Effector memory CD4-positive, alpha-beta T cell (primary cell): ENCODE results near the gene ARHGAP4.

ENCODE experiments used
- DNase-seq, 3 donors: peaks; one replicate each; pipeline ENCODE4 v3.0.0-alpha.2; 2020
- H3K27ac ChIP-seq: 2 replicates; pipeline ENCODE4 v1.7.0; 2013; ENCODE audit warnings: mild to moderate bottlenecking, low read length, moderate library complexity; ENCODE audit not compliant: insufficient read depth, poor library complexity, severe bottlenecking
- H3K27me3 ChIP-seq: replicated peaks from 2 replicates; pipeline ENCODE4 v1.7.0; 2013; ENCODE audit warnings: mild to moderate bottlenecking, low read length; ENCODE audit not compliant: insufficient read depth, control insufficient read depth, poor library complexity, severe bottlenecking
- H3K36me3 ChIP-seq: 2 replicates; pipeline ENCODE4 v1.7.0; 2013; ENCODE audit warnings: mild to moderate bottlenecking, low read length, moderate library complexity; ENCODE audit not compliant: control insufficient read depth, insufficient read depth
- H3K4me1 ChIP-seq: 2 replicates; pipeline ENCODE4 v1.7.0; 2013; ENCODE audit warnings: low read length, mild to moderate bottlenecking; ENCODE audit not compliant: control insufficient read depth, insufficient read depth, poor library complexity, severe bottlenecking
- H3K4me3 ChIP-seq: 2 replicates; pipeline ENCODE4 v1.7.0; 2013; ENCODE audit warnings: low read length, low read depth, mild to moderate bottlenecking; ENCODE audit not compliant: insufficient read depth, poor library complexity, severe bottlenecking
- H3K9me3 ChIP-seq: 2 replicates; pipeline ENCODE4 v1.7.0; 2013; ENCODE audit warnings: mild to moderate bottlenecking, low read length, moderate library complexity; ENCODE audit not compliant: control insufficient read depth

The ARHGAP4 gene

DNA sequence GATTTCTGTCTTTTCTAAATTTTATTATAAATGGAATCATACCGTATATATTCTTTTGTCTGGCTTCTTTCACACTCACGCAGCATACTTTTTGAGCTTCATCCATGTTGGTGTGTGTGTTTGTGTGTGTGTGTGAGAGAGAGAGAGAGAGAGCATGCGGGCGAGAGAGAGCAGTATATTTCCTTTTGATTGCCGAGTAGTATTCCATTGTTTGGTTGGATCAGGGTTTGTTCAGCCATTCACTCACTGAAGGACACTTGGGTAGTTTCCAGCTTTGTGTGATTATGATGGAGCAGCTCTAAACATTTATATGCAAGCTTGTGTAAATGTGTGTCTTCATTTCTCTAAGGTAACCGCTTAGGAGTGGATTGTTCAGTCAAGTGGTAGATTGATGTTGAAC is 36.9 kb downstream of the ARHGAP4 start:
- H3K4me3 ChIP-seq: no peak overlapping the region
- H3K4me1 ChIP-seq: peaks cover 8% of the 10 kb centered on the region
- no peaks in the 10 kb centered on the region for H3K36me3 ChIP-seq
- peaks cover 4% of the 10 kb centered on the region for H3K27me3 ChIP-seq
- no peak for DNase-seq
- no peak overlapping the region for H3K27ac ChIP-seq
- no peaks in the 10 kb centered on the region for H3K9me3 ChIP-seq

DNA sequence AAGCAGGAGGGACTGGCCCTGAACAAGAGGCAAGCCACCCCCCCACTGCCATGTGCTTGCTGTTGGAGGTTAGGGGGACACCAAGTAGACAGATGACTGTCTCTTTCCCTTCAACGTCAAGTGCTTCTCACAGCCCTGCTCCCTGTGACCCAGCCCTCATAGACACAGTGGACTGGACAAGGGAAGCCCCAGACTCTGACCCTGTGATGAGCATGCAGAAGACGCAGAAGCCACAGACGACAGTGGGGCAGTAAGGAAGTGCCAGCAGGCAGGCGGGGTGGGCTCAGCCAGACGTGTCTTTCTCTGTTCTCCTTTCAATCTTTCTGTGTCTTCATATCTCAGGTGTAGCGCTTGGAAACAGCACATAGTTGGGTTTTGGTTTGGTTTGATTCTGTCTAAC is 37.7 kb downstream of the ARHGAP4 start:
- Histone ChIP-seq H3K27ac (no peak overlapping the region), H3K4me3 (no peak overlapping the region), H3K36me3 (no peaks in the 10 kb centered on the region), H3K4me1 (peaks cover 8% of the 10 kb centered on the region), H3K27me3 (peaks cover 4% of the 10 kb centered on the region), H3K9me3 (no peaks in the 10 kb centered on the region)
- no peak for DNase-seq

DNA sequence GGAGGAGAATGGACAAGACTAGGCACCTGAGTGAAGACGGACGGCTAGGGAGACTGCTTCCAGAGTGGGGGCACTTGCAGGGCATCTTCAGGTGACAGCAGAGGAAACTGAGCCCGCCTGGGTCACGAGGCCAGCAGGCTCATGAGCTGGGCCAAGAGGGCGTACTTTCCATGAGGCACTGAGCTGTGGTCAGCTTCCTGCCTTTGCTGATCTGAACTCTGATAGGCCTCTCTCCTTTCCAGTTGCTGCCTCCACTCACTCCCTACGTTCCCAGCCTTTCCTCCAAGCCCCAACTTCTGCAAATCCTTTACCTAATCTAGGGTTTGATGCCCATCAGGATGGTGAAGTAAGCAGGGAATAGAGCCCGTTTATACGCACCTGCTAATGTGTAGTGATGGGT is 38.7 kb downstream of the ARHGAP4 start:
- H3K27me3 ChIP-seq: peaks cover 11% of the 10 kb centered on the region
- no peak for DNase-seq
- no peaks in the 10 kb centered on the region for H3K36me3 ChIP-seq
- peaks cover 8% of the 10 kb centered on the region for H3K4me1 ChIP-seq
- H3K4me3 ChIP-seq: no peak overlapping the region
- no peaks in the 10 kb centered on the region for H3K9me3 ChIP-seq
- no peak overlapping the region for H3K27ac ChIP-seq

DNA sequence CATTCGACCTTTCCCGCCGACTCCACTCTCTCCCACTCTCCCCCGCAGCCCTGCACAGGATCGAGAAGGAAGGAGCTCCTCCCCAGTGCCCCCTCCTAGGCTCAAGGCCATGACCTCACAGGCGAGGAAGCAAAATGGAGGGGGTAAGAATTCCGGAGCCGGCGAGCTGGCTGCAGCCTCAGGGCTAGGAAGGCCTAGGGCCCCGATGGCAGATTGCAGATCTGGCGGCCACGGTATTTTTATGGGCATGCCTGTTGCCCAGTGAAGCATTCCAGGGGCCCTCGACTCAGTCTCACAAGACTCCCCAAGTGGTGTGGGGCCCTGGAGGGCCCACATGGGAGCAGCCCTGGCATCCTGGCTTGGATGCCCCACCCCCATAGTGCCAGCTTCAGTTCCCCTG is 39.1 kb downstream of the ARHGAP4 start:
- peaks cover 12% of the 10 kb centered on the region for H3K27me3 ChIP-seq
- H3K9me3 ChIP-seq: no peaks in the 10 kb centered on the region
- H3K36me3 ChIP-seq: no peaks in the 10 kb centered on the region
- peaks cover 8% of the 10 kb centered on the region for H3K4me1 ChIP-seq
- no peak for DNase-seq
- H3K27ac ChIP-seq: no peak overlapping the region
- no peak overlapping the region for H3K4me3 ChIP-seq

DNA sequence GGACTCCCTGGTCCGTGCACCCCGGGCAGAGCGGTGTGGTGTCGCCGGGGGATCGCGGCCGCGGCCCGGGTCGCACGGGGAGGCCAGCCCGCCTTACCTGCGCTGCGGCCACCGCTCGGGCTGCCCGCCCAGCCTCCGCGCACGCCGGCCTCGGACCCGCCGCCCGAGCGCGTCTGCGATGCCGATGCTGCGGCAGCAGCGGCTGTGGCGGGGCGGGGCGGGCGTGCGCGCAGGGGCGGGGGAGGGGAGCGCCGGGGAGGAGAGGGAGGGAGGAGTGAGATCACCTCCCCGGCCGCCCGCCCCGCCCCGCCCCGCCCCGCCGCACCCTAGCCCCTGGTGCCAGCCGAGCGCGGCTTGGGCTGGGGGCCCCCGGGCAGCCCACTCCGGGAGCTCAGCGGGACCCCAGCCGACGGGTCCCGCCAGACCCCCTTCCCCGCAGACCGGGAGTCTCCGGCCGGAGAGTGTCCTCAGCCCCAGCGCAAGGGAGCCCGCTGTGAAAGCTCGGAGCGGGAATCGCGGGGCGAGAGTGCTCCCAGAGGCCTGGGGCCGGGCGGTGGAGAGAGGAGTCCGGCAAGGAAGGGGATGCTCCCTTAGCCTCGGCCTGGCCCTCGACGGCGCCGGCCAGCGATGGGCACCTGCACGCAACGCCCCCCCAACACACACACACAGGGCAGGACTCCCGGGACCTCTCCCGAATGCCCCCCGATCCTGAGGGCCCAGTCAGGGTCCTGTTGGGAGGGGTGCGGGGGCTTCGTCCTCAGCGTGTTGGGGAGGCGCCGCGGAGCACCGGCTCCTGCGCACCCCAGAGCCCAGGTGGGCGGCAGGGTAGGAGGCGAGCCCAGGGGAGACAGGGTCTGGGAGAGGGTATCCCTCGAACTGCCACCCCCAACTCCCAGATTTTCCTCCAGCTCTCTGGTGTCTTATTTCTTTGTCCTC is 39.8 kb downstream of the ARHGAP4 start, which contains the start of gene L1CAM:
TSS of gene L1CAM (minus strand) at position 206 of the 936 bp plus-strand sequence. CDS start 10,337 bp downstream, outside the sequence.
- H3K4me1 ChIP-seq: peaks cover 8% of the 10 kb centered on the region
- H3K4me3 ChIP-seq: peak within 1 kb of the TSS; percentile 25
- H3K27ac ChIP-seq: no peak within 1 kb of the TSS
- H3K36me3 ChIP-seq: no peaks in the 10 kb centered on the region
- no peak for DNase-seq
- H3K9me3 ChIP-seq: no peaks in the 10 kb centered on the region
- peaks cover 12% of the 10 kb centered on the region for H3K27me3 ChIP-seq

DNA sequence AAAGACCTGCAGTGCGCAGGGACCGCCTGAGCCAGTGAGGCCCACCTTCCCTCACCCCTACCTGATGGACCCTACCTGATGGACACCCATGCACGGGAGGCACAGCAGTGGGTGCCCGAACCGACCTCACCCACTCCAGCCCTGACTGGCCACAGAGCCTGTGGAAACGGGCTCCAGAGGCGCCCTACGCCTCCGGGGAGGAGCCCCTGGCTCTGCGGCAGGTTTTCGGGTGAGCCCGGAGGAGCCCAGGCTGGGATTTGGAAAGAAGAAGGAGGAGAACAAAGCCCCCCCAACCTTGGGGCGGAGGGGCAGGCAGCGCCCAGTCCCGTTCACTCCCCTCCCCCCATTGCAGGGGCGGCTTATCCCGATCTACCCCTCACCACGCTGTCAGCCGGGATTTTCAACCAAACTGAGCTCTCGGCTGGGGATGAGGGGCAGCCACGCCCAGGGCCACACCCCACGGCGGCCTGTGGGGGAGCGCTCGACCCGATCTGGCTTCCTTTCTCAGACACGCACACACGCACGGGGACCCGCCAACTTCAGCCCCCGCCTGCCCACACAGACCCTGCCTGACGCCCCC is 40.8 kb downstream of the ARHGAP4 start:
- H3K27ac ChIP-seq: no peak overlapping the region
- peak overlapping the region; percentile 25 for H3K4me3 ChIP-seq
- no peak for DNase-seq
- H3K4me1 ChIP-seq: peaks cover 8% of the 10 kb centered on the region
- H3K27me3 ChIP-seq: peaks cover 12% of the 10 kb centered on the region
- no peaks in the 10 kb centered on the region for H3K36me3 ChIP-seq
- no peaks in the 10 kb centered on the region for H3K9me3 ChIP-seq

DNA sequence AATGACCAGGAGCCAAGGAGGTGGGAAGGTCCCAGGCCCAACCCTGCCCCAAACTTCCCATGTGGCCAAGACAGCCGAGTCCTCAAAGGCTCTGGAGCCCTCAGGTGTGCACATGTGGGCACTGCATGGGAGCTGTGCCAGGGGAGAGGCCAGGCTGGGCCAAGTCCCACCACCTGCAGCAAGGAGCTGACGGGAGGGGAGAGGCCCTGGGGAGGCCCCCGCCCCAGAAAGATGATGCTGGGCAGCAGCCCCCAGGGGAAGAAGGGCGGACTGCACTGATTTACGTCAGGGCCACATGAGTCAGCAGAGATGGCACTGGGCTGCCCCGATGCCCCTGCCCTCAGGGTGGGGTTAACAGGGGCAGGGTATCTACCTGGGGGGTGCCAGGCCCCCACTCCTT is 41.5 kb downstream of the ARHGAP4 start:
- Histone ChIP-seq H3K27me3 (peaks cover 12% of the 10 kb centered on the region), H3K36me3 (no peaks in the 10 kb centered on the region), H3K9me3 (no peaks in the 10 kb centered on the region), H3K4me3 (no peak overlapping the region), H3K4me1 (peaks cover 8% of the 10 kb centered on the region), H3K27ac (no peak overlapping the region)
- no peak for DNase-seq

DNA sequence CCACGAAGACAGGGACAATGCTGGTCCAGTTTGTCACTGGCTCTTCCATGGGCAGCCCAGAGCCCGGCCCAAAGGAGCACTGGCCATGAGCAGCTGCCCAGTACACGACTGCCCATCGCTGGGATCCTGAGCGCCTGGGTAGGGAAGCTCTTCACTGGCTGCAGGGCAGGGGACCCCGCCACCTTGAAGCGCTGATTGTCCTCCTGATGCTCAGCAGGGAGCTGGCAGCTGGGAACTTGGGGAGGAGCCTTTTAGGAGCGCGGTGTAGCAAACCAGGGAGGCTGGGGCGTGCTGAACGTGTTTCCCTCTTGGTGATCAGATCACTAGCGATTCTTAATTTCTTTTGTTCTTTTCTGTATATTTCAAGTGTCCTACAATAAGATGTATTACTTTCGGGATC is 41.9 kb downstream of the ARHGAP4 start:
- H3K27ac ChIP-seq: no peak overlapping the region

DNA sequence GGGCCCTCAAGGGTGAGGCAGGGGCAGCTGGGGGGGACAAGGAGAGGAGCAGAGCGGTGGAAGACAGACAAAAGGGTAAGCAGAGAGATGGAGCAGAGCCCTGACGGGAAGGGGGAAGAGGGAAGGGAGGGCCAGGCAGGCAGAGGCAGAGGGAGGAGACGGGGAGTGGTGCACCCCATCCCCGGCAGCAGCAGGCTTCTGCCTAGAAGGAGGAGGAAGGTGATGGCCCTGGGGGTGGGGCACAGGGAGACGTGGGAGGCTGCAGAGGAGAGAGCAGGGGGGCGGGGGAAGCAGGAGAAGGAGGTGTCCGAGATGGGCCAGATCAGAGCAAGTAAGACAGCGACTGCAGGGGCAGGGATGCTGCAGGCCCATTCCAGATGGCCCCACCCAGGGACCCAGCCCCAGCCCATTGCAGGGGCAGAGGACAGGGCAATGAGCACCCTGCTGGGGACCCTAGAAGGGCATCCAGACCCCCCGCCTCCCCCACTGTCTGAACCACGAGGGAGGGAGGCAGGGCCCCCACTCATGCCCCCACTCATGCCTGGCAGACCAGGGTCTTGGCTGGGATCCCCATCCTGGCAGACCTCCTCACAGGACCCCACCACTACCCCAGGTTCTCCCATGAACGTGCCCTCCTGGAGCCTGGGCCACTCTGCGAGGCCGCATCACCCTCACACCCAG is 42.8 kb downstream of the ARHGAP4 start:
- Histone ChIP-seq H3K4me3 (no peak overlapping the region), H3K27ac (no peak overlapping the region), H3K36me3 (no peaks in the 10 kb centered on the region), H3K27me3 (peaks cover 12% of the 10 kb centered on the region), H3K4me1 (peaks cover 8% of the 10 kb centered on the region), H3K9me3 (no peaks in the 10 kb centered on the region)
- no peak for DNase-seq

More for the DNA sequence above, 41.9 kb downstream of the ARHGAP4 start:
- Histone ChIP-seq H3K27me3 (peaks cover 12% of the 10 kb centered on the region), H3K4me1 (peaks cover 8% of the 10 kb centered on the region), H3K9me3 (no peaks in the 10 kb centered on the region), H3K36me3 (no peaks in the 10 kb centered on the region), H3K4me3 (no peak overlapping the region)
- DNase-seq: no peak

DNA sequence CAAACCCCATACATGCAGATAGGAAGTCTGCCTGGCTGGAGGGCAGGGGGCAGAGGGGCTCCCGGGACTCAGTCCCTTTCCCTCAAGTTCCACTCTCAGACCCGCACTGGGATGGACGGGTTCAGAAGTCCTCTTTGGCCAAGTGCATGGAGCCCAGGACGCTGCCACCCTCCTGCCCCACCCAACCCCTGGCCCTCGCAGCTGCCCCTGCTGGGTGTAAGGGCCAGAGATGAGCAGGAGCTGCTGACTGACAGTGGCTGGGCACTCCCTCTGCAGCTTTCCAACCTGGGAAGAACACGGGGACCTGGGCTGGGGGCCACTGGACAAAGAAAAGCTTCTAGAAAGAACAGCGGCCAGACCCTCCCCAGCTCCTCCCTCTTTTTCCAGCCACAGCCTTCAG is 43.5 kb downstream of the ARHGAP4 start:
- Histone ChIP-seq H3K36me3 (no peaks in the 10 kb centered on the region), H3K27ac (no peak overlapping the region), H3K4me1 (peaks cover 8% of the 10 kb centered on the region), H3K9me3 (no peaks in the 10 kb centered on the region), H3K4me3 (no peak overlapping the region), H3K27me3 (peaks cover 12% of the 10 kb centered on the region)
- DNase-seq: no peak
